Measurements from ENCODE around the gene C5AR1.
"Not testable (repeated sequence)": the region's sequence is repeated elsewhere in the genome, so short reads cannot be mapped to it uniquely, and the experiment has no call there.

The C5AR1 gene

GRCh38 chr19:47284324-47284899, 25.2 kb upstream of the C5AR1 start:
- DNase-seq (ENCODE audit: low read depth) = no peak

- peak; percentile 49 for DNase-seq (ENCODE audit: low read depth)
These were observed 13.6 kb upstream of the C5AR1 start for GRCh38 chr19:47296036-47296435.

- not testable (repeated sequence) for DNase-seq (ENCODE audit: low read depth)
These were observed 8.8 kb upstream of the C5AR1 start for GRCh38 chr19:47300867-47301266.

DNA sequence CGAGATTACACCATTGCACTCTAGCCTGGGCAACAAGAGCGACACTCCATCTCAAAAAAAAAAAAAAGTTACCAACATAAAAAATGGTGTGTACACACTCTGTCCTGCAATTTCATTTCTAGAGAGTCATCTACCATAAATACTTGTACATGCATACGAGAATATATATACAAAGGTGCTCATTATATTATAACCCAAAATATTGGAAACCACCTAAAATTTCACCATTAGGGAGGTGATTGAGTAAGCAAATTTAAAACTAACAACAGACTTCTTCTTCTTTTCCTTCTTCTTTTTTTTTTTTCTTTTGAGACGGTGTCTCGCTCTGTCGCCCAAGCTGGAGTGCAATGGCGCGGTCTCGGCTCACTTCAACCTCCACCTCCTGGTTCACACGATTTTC, 7.4 kb upstream of the C5AR1 start:
- no peak for DNase-seq (ENCODE audit: low read depth)

DNA sequence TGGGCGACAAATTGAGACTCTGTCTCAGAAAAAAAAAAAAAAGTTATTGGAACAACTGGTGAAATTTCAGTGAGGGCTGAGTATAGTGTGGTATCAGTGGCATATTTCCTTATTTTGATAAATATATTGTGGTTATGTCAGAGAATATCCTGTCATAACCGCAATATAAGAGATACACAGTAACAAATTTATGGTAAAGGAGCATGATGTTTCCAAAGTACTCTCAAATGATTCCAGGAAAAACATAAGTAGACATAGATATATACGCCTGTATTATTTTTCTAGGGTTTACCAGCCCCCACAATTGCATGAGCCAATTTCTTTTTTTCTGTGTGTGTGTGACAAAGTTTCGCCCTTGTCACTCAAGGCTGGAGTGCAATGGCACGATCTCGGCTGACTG, 5.7 kb upstream of the C5AR1 start:
- no peak for DNase-seq (ENCODE audit: low read depth)

GRCh38 chr19:47305309-47305751, 4.3 kb upstream of the C5AR1 start:
- peak; percentile 10 for DNase-seq (ENCODE audit: low read depth)

DNA sequence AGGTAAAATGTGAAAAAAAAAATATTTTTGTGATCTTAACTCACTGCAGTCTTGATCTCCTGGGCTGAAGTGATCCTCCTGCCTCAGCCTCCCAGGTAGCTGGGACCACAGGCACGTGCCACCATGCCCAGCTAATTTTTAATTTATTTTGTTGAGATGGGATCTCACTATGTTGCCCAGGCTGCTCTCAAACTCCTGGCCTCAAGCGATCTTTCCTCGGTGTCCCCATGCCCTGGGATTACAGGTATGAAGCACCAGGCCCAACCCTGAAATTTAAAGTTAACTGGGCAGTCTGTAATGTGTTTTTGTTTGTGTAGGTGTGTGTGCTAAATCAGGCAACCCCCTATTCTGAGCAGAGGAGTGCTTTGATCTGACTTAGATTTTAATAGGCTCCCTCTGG, 3.4 kb upstream of the C5AR1 start:
- DNase-seq (ENCODE audit: low read depth) = no peak

- DNase-seq (ENCODE audit: low read depth) = no peak
These were observed 623 bp upstream of the C5AR1 start for GRCh38 chr19:47309038-47309437.

DNA sequence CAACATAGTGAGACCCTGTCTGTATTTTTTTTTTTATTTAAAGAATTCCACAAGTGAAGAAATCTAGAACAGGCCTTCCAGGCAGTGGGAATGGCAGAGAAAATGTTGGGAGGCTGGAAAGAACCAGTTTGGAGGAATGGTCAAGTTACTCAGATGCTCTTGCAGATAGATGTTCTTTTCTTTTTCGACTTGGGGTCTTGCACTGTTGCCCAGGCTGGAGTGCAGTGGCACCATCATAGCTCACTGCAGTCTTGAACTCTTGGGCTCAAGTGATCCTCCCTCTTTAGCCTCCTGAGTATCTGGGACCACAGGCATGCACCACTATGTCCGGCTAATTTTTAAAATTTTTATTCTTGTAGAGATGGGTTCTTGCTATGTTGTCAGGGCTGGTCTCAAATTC, 662 bp downstream of the C5AR1 start:
- DNase-seq (ENCODE audit: low read depth) = no peak

DNA sequence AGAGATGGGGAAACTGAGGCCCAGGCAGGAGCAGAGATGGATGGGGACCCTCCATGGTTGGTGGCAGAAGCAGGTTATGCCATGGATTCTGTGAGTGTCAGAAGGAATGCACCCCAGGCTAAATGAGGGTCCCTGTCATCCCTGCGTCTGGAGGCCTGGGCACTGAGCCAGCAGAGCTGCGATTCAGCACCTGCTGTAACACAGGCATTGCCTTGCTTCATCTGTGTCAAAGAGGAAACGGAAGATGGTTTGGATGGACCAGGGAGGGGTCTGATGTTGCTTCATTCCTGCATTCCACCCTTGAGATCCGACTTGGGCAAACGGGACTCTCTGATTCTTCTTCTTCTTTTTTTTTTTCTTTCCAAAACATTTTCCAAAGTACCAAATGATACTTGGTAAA, 1.2 kb downstream of the C5AR1 start:
- DNase-seq (ENCODE audit: low read depth) = no peak

GRCh38 chr19:47312366-47313006, 2.8 kb downstream of the C5AR1 start:
- DNase-seq (ENCODE audit: low read depth) = no peak

GRCh38 chr19:47313754-47314295, 4.2 kb downstream of the C5AR1 start:
- no peak for DNase-seq (ENCODE audit: low read depth)

- DNase-seq (ENCODE audit: low read depth) = no peak
These were observed 5.6 kb downstream of the C5AR1 start for GRCh38 chr19:47315125-47315821.

- no peak for DNase-seq (ENCODE audit: low read depth)
These were observed 6.9 kb downstream of the C5AR1 start for GRCh38 chr19:47316513-47316912.

DNA sequence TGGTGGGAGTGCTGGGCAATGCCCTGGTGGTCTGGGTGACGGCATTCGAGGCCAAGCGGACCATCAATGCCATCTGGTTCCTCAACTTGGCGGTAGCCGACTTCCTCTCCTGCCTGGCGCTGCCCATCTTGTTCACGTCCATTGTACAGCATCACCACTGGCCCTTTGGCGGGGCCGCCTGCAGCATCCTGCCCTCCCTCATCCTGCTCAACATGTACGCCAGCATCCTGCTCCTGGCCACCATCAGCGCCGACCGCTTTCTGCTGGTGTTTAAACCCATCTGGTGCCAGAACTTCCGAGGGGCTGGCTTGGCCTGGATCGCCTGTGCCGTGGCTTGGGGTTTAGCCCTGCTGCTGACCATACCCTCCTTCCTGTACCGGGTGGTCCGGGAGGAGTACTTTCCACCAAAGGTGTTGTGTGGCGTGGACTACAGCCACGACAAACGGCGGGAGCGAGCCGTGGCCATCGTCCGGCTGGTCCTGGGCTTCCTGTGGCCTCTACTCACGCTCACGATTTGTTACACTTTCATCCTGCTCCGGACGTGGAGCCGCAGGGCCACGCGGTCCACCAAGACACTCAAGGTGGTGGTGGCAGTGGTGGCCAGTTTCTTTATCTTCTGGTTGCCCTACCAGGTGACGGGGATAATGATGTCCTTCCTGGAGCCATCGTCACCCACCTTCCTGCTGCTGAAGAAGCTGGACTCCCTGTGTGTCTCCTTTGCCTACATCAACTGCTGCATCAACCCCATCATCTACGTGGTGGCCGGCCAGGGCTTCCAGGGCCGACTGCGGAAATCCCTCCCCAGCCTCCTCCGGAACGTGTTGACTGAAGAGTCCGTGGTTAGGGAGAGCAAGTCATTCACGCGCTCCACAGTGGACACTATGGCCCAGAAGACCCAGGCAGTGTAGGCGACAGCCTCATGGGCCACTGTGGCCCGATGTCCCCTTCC, 10.5 kb downstream of the C5AR1 start:
- no peak for DNase-seq (ENCODE audit: low read depth)

- DNase-seq (ENCODE audit: low read depth) = no peak
These were observed 12.0 kb downstream of the C5AR1 start for GRCh38 chr19:47321630-47322029.

DNA sequence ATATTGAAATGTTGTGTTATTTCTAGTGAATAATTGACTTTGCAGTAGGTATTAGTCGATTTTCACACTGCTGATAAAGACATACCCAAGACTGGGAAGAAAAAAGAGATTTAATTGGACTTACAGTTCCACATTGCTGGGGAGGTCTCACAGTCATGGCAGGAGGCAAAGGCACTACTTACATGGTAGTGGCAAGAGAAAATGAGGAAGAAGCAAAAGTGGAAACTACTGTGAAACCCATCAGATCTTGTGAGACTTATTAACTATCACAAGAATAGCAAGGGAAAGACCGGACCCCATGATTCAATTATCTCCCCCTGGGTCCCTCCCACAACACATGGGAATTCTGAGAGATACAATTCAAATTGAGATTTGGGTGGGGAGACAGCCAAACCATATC, 12.4 kb downstream of the C5AR1 start:
- no peak for DNase-seq (ENCODE audit: low read depth)

- DNase-seq (ENCODE audit: low read depth) = no peak
These were observed 13.7 kb downstream of the C5AR1 start for GRCh38 chr19:47323409-47323808.

GRCh38 chr19:47323872-47324271, 14.2 kb downstream of the C5AR1 start:
- DNase-seq (ENCODE audit: low read depth) = no peak

GRCh38 chr19:47324502-47324901, 14.8 kb downstream of the C5AR1 start:
- DNase-seq (ENCODE audit: low read depth) = no peak

- no peak for DNase-seq (ENCODE audit: low read depth)
These were observed 20.8 kb downstream of the C5AR1 start for GRCh38 chr19:47330466-47330869.

- no peak for DNase-seq (ENCODE audit: low read depth)
These were observed 21.8 kb downstream of the C5AR1 start for GRCh38 chr19:47331490-47331889.

Data from T-helper 22 cell (primary cell).